PC-9 (cell line): ENCODE results near the gene WBP1L. TPM values are rescaled to one million over a fixed set of nuclear protein-coding genes. Genes with fewer than 3 reads are reported as not detected.

Experiments
- BruUV-seq: library from RNA; stranded (reverse); fragments of 400-500 nt; replicated peaks from 2 replicates; lab custom pipeline; 2021; lab: Mats Ljungman, UMichigan
- CTCF ChIA-PET: fragments of 300-600 bp; sonication (Branson Sonifier 250); formaldehyde crosslinking; loops from one replicate; lab custom pipeline; 2022; ENCODE audit warnings: antibody characterized with exemption; lab: Charles Lee
- POLR2A ChIA-PET: fragments of 300-600 bp; sonication (Branson Sonifier 250); formaldehyde crosslinking; loops from one replicate; lab custom pipeline; 2022; ENCODE audit warnings: antibody characterized with exemption; ENCODE audit not compliant: unreplicated experiment; lab: Charles Lee
- DNase-seq, 2 experiments: peaks; one replicate each; pipeline versions ENCODE4 v3.0.0 to v3.0.0-alpha.2; 2015 to 2022; ENCODE audit warnings: mixed read lengths in 1 of 2
- H2AFZ ChIP-seq: fragments of 200-600 bp; sonication (generic); 2 replicates; pipeline ENCODE4 v1.8.1; 2017; ENCODE audit warnings: antibody characterized with exemption
- H3F3A ChIP-seq: fragments of 200-600 bp; sonication (generic); 2 replicates; pipeline ENCODE4 v1.8.1; 2017; ENCODE audit warnings: antibody characterized with exemption, mild to moderate bottlenecking, low read depth; ENCODE audit not compliant: insufficient read depth
- H3K27ac ChIP-seq: fragments of 200-600 bp; sonication (generic); 2 replicates; pipeline ENCODE4 v1.6.1; 2016; ENCODE audit warnings: mixed run types
- H3K27me3 ChIP-seq: fragments of 200-600 bp; sonication (generic); 2 replicates; pipeline ENCODE4 v1.6.1; 2016; ENCODE audit warnings: low read depth, mixed run types; ENCODE audit not compliant: insufficient read depth
- H3K36me3 ChIP-seq: fragments of 200-600 bp; sonication (generic); 2 replicates; pipeline ENCODE4 v1.6.1; 2016; ENCODE audit warnings: low read depth, mixed run types
- H3K4me1 ChIP-seq: fragments of 200-600 bp; sonication (generic); replicated peaks from 2 replicates; pipeline ENCODE4 v1.6.1; 2016; ENCODE audit warnings: mixed run types; ENCODE audit not compliant: insufficient read depth
- H3K4me2 ChIP-seq: fragments of 200-600 bp; sonication (generic); 2 replicates; pipeline ENCODE4 v1.6.1; 2017; ENCODE audit warnings: mixed run types
- H3K4me3 ChIP-seq: fragments of 200-600 bp; sonication (generic); 2 replicates; pipeline ENCODE4 v1.6.1; 2016; ENCODE audit warnings: mixed run types
- H3K79me2 ChIP-seq: fragments of 200-600 bp; sonication (generic); 2 replicates; pipeline ENCODE4 v1.6.1; 2017; ENCODE audit warnings: low read depth, mixed run types
- H3K9me2 ChIP-seq: fragments of 200-600 bp; sonication (generic); 2 replicates; pipeline ENCODE4 v1.8.1; 2017; ENCODE audit warnings: mild to moderate bottlenecking; ENCODE audit not compliant: insufficient read depth
- H3K9me3 ChIP-seq: fragments of 200-600 bp; sonication (generic); 2 replicates; pipeline ENCODE4 v1.8.1; 2016; ENCODE audit warnings: low read depth; ENCODE audit not compliant: insufficient read depth
- H4K20me1 ChIP-seq: fragments of 200-600 bp; sonication (generic); 2 replicates; pipeline ENCODE4 v1.8.1; 2017; ENCODE audit not compliant: insufficient read depth
- CTCF ChIP-seq: fragments of 200-600 bp; sonication (generic); conservative IDR thresholded peaks from 2 replicates; pipeline ENCODE4 v1.6.1; 2017; ENCODE audit warnings: mixed run types, antibody characterized with exemption, mild to moderate bottlenecking, moderate library complexity
- EZH2 ChIP-seq: fragments of 200-600 bp; sonication (generic); IDR thresholded peaks from 2 replicates; pipeline ENCODE4 v1.8.0; 2017; ENCODE audit warnings: antibody characterized with exemption, low read depth
- intact Hi-C: fragments of 100-400 bp; cut with micrococcal nuclease; formaldehyde crosslinking; loops from one replicate; pipeline ENCODE4 v1.10.0; 2022; ENCODE audit not compliant: unreplicated experiment
- total RNA-seq: library from RNA; stranded (reverse); gene quantifications from 2 replicates; pipeline ENCODE4 v1.2.3, GENCODE V29; 2021

The WBP1L gene
- total RNA-seq, 1 experiment from 2014 or later: 19.7 TPM

- CTCF ChIA-PET: interaction anchor here (0.7 kb wide), 2 partner anchors 47 to 767 kb away, joined by 5 to 16 read pairs; no protein-coding TSS in a partner anchor
- Histone ChIP-seq H2AFZ (no peak overlapping the region), H3K27ac (no peak overlapping the region), H3K79me2 (no peaks in the 10 kb centered on the region), H4K20me1 (no peaks in the 10 kb centered on the region), H3K9me3 (no peaks in the 10 kb centered on the region), H3K27me3 (no peaks in the 10 kb centered on the region), H3K36me3 (no peaks in the 10 kb centered on the region), H3K9me2 (no peaks in the 10 kb centered on the region), H3K4me3 (no peak overlapping the region), H3F3A (no peaks in the 10 kb centered on the region; the same call in 1 of the 2 replicates), H3K4me1 (0 out of 2 replicates have a peak, but pooled peaks cover 3% of the 10 kb centered on the region), H3K4me2 (no peak overlapping the region)
- BruUV-seq: no TSS peak
- POLR2A ChIA-PET: interaction anchor here (0.6 kb wide), 1 partner anchor 117 kb away, joined by 5 read pairs; no protein-coding TSS in a partner anchor
- intact Hi-C loops: loop anchor here (10.0 kb wide), 1 partner anchor 114 kb away; the partner anchor contains the start of gene CYP17A1
- TF ChIP-seq EZH2 (no peak), CTCF (no peak)
- DNase-seq: no peak
Measured at GRCh38 chr10:102720337-102720736, 23.4 kb upstream of the WBP1L start.

GRCh38 chr10:102720775-102721301, 22.9 kb upstream of the WBP1L start:
- ChIA-PET POLR2A (interaction anchor here (0.6 kb wide), 1 partner anchor 118 kb away, joined by 5 read pairs; no protein-coding TSS in a partner anchor), CTCF (interaction anchor here (0.7 kb wide), 1 partner anchor 46 kb away, joined by 16 read pairs; no protein-coding TSS in a partner anchor)
- H3K9me2 ChIP-seq: no peaks in the 10 kb centered on the region
- H2AFZ ChIP-seq: no peak overlapping the region
- H3F3A ChIP-seq: no peaks in the 10 kb centered on the region; the same call in 1 of the 2 replicates
- intact Hi-C loops: loop anchor here (10.0 kb wide), 1 partner anchor 114 kb away; the partner anchor contains the start of gene CYP17A1
- H3K27me3 ChIP-seq: no peaks in the 10 kb centered on the region
- no peaks in the 10 kb centered on the region for H3K9me3 ChIP-seq
- H4K20me1 ChIP-seq: no peaks in the 10 kb centered on the region
- DNase-seq: no peak
- H3K36me3 ChIP-seq: no peaks in the 10 kb centered on the region
- no peak for TF ChIP-seq EZH2
- TF ChIP-seq CTCF: no peak
- H3K79me2 ChIP-seq: no peaks in the 10 kb centered on the region
- H3K4me2 ChIP-seq: no peak overlapping the region
- H3K27ac ChIP-seq: no peak overlapping the region
- no TSS peak for BruUV-seq
- H3K4me3 ChIP-seq: no peak overlapping the region
- no peaks in the 10 kb centered on the region for H3K4me1 ChIP-seq

- Histone ChIP-seq H3K4me2 (no peak overlapping the region), H2AFZ (no peak overlapping the region), H3K4me1 (no peaks in the 10 kb centered on the region), H3F3A (no peaks in the 10 kb centered on the region), H3K9me3 (no peaks in the 10 kb centered on the region), H3K27me3 (no peaks in the 10 kb centered on the region), H3K4me3 (no peak overlapping the region), H3K36me3 (no peaks in the 10 kb centered on the region), H3K9me2 (no peaks in the 10 kb centered on the region), H3K27ac (no peak overlapping the region), H3K79me2 (no peaks in the 10 kb centered on the region), H4K20me1 (no peaks in the 10 kb centered on the region)
- no peak for DNase-seq
- intact Hi-C loops: loop anchor here (10.0 kb wide), 1 partner anchor 113 kb away; the partner anchor contains the start of gene CYP17A1
- no TSS peak for BruUV-seq
- TF ChIP-seq CTCF: no peak
- ChIA-PET CTCF (no interaction called here), POLR2A (no interaction called here)
Measured at GRCh38 chr10:102721954-102722353, 21.8 kb upstream of the WBP1L start.
